ENCODE results near the gene LZIC. TPM values are rescaled to one million over a fixed set of nuclear protein-coding genes. Genes with fewer than 3 reads are reported as not detected.

LZIC gene
- polyA plus RNA-seq, 1 donor (not counting 4 experiments of a cell fraction or from before 2014, with no cell fraction given) = 22.5 TPM

GRCh38 chr1:9942399-9942938 lies 722 bp downstream of the LZIC start:
- H3K4me2 ChIP-seq (ENCODE audit: control insufficient read depth, extremely low read depth, insufficient read depth, low read depth, low read length) = peak overlapping the region; percentile 80
- no peaks in the 10 kb centered on the region for H3K27me3 ChIP-seq (ENCODE audit: control insufficient read depth, extremely low read depth, insufficient read depth, low read length)
- peak overlapping the region; percentile 77 for H2AFZ ChIP-seq (ENCODE audit: control insufficient read depth, low read length)
- FAIRE-seq (no peak), DNase-seq (ENCODE audit: low read depth, low spot score) (no peak)
- H3K9ac ChIP-seq (ENCODE audit: control insufficient read depth, extremely low read depth, insufficient read depth, low read length) = peak overlapping the region; percentile 94
- H3K79me2 ChIP-seq (ENCODE audit: control insufficient read depth, insufficient read depth, low read length) = peaks cover 14% of the 10 kb centered on the region
- no peaks in the 10 kb centered on the region for H3K9me3 ChIP-seq (ENCODE audit: control insufficient read depth, low read depth, low read length)
- dilution Hi-C loops (cut with MboI; ENCODE audit: extremely low pct_ligation_motif_present, low sequenced_read_pairs) = no loop called here
- peaks cover 9% of the 10 kb centered on the region for H3K4me1 ChIP-seq (ENCODE audit: control insufficient read depth, extremely low read depth, insufficient read depth, low read length)
- H3K36me3 ChIP-seq (ENCODE audit: control insufficient read depth in 2 of 2, extremely low read depth in 1 of 2, insufficient read depth in 2 of 2, low read length in 2 of 2) = peaks cover 2 to 3% of the 10 kb centered on the region in 2 experiments
- H3K27ac ChIP-seq (ENCODE audit: control insufficient read depth, insufficient read depth, low read length) = peak overlapping the region; percentile 92
- no peaks in the 10 kb centered on the region for H3K9me1 ChIP-seq (ENCODE audit: control insufficient read depth, extremely low read depth, insufficient read depth, low read length)
- no peak for TF ChIP-seq EZH2 (IDR thresholded peaks at IDR 0.05; ENCODE audit: low read length)
- peak; percentile 31 to 61 (median 43) for TF ChIP-seq CTCF (optimal IDR thresholded peaks at IDR 0.05 in 1 of 3, IDR thresholded peaks at IDR 0.05 in 1 of 3, conservative IDR thresholded peaks at IDR 0.05 in 1 of 3; ENCODE audit: extremely low read depth in 1 of 3, insufficient read depth in 2 of 3, low read length in 3 of 3)
- no peaks in the 10 kb centered on the region for H4K20me1 ChIP-seq (ENCODE audit: control insufficient read depth, extremely low read depth, insufficient read depth, low read length)
- H3K4me3 ChIP-seq (ENCODE audit: control insufficient read depth in 2 of 3, extremely low read depth in 1 of 3, insufficient read depth in 2 of 3, low read depth in 1 of 3, low read length in 3 of 3) = peak overlapping the region; percentile 70 to 98 (median 77)

GRCh38 chr1:9929431-9930385 lies 13.5 kb downstream of the LZIC start:
- no peaks in the 10 kb centered on the region for H3K9me1 ChIP-seq (ENCODE audit: control insufficient read depth, extremely low read depth, insufficient read depth, low read length)
- H3K4me3 ChIP-seq (ENCODE audit: control insufficient read depth in 2 of 3, extremely low read depth in 1 of 3, insufficient read depth in 2 of 3, low read depth in 1 of 3, low read length in 3 of 3) = no peak overlapping the region
- TF ChIP-seq EZH2 (IDR thresholded peaks at IDR 0.05; ENCODE audit: low read length) (no peak), CTCF (optimal IDR thresholded peaks at IDR 0.05 in 1 of 3, IDR thresholded peaks at IDR 0.05 in 1 of 3, conservative IDR thresholded peaks at IDR 0.05 in 1 of 3; ENCODE audit: extremely low read depth in 1 of 3, insufficient read depth in 2 of 3, low read length in 3 of 3) (no peak)
- no peaks in the 10 kb centered on the region for H3K4me1 ChIP-seq (ENCODE audit: control insufficient read depth, extremely low read depth, insufficient read depth, low read length)
- FAIRE-seq (no peak), DNase-seq (ENCODE audit: low read depth, low spot score) (no peak)
- no peaks in the 10 kb centered on the region for H3K27me3 ChIP-seq (ENCODE audit: control insufficient read depth, extremely low read depth, insufficient read depth, low read length)
- dilution Hi-C loops (cut with MboI; ENCODE audit: extremely low pct_ligation_motif_present, low sequenced_read_pairs) = no loop called here
- H2AFZ ChIP-seq (ENCODE audit: control insufficient read depth, low read length) = no peak overlapping the region
- peaks cover 0 to 4% of the 10 kb centered on the region in 2 experiments for H3K36me3 ChIP-seq (ENCODE audit: control insufficient read depth in 2 of 2, extremely low read depth in 1 of 2, insufficient read depth in 2 of 2, low read length in 2 of 2)
- no peak overlapping the region for H3K27ac ChIP-seq (ENCODE audit: control insufficient read depth, insufficient read depth, low read length)
- H3K9ac ChIP-seq (ENCODE audit: control insufficient read depth, extremely low read depth, insufficient read depth, low read length) = no peak overlapping the region
- no peak overlapping the region for H3K4me2 ChIP-seq (ENCODE audit: control insufficient read depth, extremely low read depth, insufficient read depth, low read depth, low read length)
- no peaks in the 10 kb centered on the region for H4K20me1 ChIP-seq (ENCODE audit: control insufficient read depth, extremely low read depth, insufficient read depth, low read length)
- H3K9me3 ChIP-seq (ENCODE audit: control insufficient read depth, low read depth, low read length) = no peaks in the 10 kb centered on the region
- H3K79me2 ChIP-seq (ENCODE audit: control insufficient read depth, insufficient read depth, low read length) = no peaks in the 10 kb centered on the region
